GM12873 (cell line): ENCODE measurements around the gene AOAH.

Source experiments
- CTCF ChIP-seq: IDR thresholded peaks from 2 replicates; pipeline ENCODE4 v1.5.1; 2012; ENCODE audit warnings: low read depth, mild to moderate bottlenecking, moderate library complexity, low read length, control low read depth; ENCODE audit not compliant: insufficient read depth; ENCODE audit errors: missing control alignments

The AOAH gene

GRCh38 chr7:36686499-36686898 is 37.8 kb downstream of the AOAH start:
- TF ChIP-seq CTCF = no peak

- no peak for TF ChIP-seq CTCF
These were observed 39.3 kb downstream of the AOAH start for GRCh38 chr7:36684954-36685353.

- TF ChIP-seq CTCF = no peak
These were observed 40.5 kb downstream of the AOAH start for GRCh38 chr7:36683695-36684357.

- no peak for TF ChIP-seq CTCF
These were observed 41.2 kb downstream of the AOAH start for GRCh38 chr7:36683111-36683510.

- no peak for TF ChIP-seq CTCF
These were observed 42.2 kb downstream of the AOAH start for GRCh38 chr7:36682102-36682501.

GRCh38 chr7:36677769-36678437 is 46.4 kb downstream of the AOAH start:
- no peak for TF ChIP-seq CTCF

GRCh38 chr7:36673703-36674102 is 50.6 kb downstream of the AOAH start:
- no peak for TF ChIP-seq CTCF
